HG02970 (cell line): ENCODE data around the gene UGT3A1.

Experiments
- ATAC-seq: cut with Tn5 transposase; IDR thresholded peaks from one replicate; pipeline ENCODE4 v1.9.1; 2021; ENCODE audit warnings: mild to moderate bottlenecking, moderate library complexity, moderate number of reproducible peaks; ENCODE audit not compliant: unreplicated experiment, low FRiP score

UGT3A1 gene

DNA sequence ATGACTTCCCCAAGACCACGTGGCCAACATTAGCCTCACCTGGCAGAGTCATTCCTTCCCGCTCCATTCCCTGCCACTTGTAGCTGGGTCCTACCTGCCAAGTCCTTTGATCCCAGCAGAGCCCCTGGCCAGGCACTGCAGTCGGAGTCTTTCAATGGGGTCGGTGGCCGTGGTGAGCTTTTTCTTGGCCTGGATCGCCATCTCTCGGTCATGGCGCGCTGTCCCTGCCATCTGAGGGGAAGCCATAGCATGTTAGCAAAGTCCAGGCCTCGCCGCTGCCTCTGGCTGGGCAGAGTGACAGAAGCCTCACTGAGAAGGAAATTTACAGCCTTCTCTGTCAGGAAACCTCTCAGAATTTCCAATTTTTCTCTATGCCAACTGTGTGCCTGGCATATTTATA lies 70.3 kb downstream of the UGT3A1 start:
- ATAC-seq = no peak

DNA sequence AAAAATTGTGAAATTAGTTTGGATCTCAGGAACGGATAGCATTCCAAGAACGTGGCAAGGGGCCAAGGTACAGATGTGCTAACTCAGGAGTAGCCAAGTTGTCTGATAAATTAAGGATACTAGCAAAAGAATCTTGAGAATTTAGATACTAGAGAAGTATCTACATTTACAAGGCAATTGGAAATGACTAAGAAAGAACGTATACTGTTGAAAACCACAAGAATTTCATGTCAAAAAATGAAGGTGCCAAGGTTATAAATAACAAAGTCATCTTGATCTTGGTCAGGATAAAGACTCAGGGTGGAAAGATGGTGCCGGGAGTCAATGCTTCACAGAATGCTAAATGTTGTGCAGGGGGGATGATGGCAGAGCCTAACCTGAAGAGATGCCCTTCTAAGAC lies 72.0 kb downstream of the UGT3A1 start:
- no peak for ATAC-seq

- no peak for ATAC-seq
These were observed 82.4 kb downstream of the UGT3A1 start for GRCh38 chr5:35908814-35909213.

- no peak for ATAC-seq
These were observed 83.0 kb downstream of the UGT3A1 start for GRCh38 chr5:35908228-35908627.

DNA sequence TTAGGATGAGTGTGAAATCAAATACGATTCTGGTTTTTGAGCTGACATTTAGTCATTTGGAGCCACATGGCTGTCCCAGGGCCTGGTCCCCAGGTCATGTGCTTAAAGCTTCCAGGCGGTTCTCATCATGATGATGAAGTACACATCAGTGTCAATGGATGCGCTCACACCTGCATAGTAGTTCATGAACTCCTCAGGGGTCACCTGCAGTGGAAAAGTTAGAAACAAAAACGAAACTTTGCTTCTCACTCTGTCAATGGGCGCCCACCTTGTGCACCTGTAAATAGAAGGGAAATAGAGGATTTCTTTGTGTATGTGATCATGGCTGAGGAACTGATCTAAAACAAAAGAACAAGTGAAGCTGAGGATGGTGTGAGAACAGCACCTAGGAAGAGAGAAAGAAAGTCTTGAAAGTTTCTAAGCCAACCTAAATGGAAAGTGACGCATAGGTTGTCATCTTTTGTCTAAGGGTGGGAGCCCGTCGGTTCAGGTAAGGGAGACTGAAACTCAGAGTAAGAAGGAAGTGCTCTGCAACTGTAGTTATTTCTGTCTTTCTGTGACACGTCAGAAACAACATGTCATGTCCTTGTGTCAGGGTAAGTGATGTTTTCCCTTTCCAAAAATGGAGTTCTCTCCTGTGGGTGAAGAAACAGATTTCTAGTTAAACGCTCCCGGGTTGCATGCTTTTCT lies 86.6 kb downstream of the UGT3A1 start:
- no peak for ATAC-seq

GRCh38 chr5:35903631-35904203 lies 87.5 kb downstream of the UGT3A1 start:
- ATAC-seq = no peak

GRCh38 chr5:35902046-35902672 lies 89.0 kb downstream of the UGT3A1 start:
- ATAC-seq = no peak
